Neural crest cell (in vitro differentiated cells): Measurements from ENCODE around the gene CD300H. TPM values are rescaled to one million over a fixed set of nuclear protein-coding genes. Genes with fewer than 3 reads are reported as not detected.

ENCODE experiments used
- DNase-seq: peaks from one replicate; pipeline ENCODE4 v3.0.0; 2021; ENCODE audit warnings: low read depth, mixed read lengths, low spot score
- H3K27ac Mint-ChIP-seq: one replicate; pipeline ENCODE4 v1.8.0; 2021; ENCODE audit warnings: mild to moderate bottlenecking, mixed read lengths; ENCODE audit not compliant: unreplicated experiment
- H3K27me3 Mint-ChIP-seq: 2 replicates; pipeline ENCODE4 v1.8.0; 2021; ENCODE audit warnings: low read depth, mild to moderate bottlenecking, mixed read lengths
- H3K36me3 Mint-ChIP-seq: 2 replicates; pipeline ENCODE4 v1.8.0; 2021; ENCODE audit warnings: low read depth, mild to moderate bottlenecking, mixed read lengths
- H3K4me1 Mint-ChIP-seq: 2 replicates; pipeline ENCODE4 v1.8.0; 2021; ENCODE audit warnings: mixed read lengths
- H3K4me3 Mint-ChIP-seq: one replicate; pipeline ENCODE4 v1.8.0; 2021; ENCODE audit warnings: mild to moderate bottlenecking, mixed read lengths
- H3K9me3 Mint-ChIP-seq: 2 replicates; pipeline ENCODE4 v1.8.0; 2021; ENCODE audit warnings: mixed read lengths
- CTCF ChIP-seq: fragments of 200-600 bp; sonication (generic); conservative IDR thresholded peaks from 2 replicates; pipeline ENCODE4 v1.5.0; 2021; ENCODE audit warnings: antibody characterized with exemption, mild to moderate bottlenecking
- total RNA-seq: library from RNA; stranded (reverse); gene quantifications from 2 replicates; pipeline ENCODE4 v1.2.1, GENCODE V29; 2021

Gene CD300H
- total RNA-seq, 1 donor from 2014 or later: not detected

GRCh38 chr17:74573169-74573568, 5.9 kb upstream of the CD300H start:
- no peak overlapping the region for H3K27ac Mint-ChIP-seq
- no peak for TF ChIP-seq CTCF
- H3K4me1 Mint-ChIP-seq: peaks cover 5% of the 10 kb centered on the region
- H3K9me3 Mint-ChIP-seq: peaks cover 8% of the 10 kb centered on the region
- peaks cover 59% of the 10 kb centered on the region for H3K27me3 Mint-ChIP-seq
- no peaks in the 10 kb centered on the region for H3K36me3 Mint-ChIP-seq
- DNase-seq: no peak
- no peak overlapping the region for H3K4me3 Mint-ChIP-seq

GRCh38 chr17:74571621-74572270, 4.4 kb upstream of the CD300H start:
- Mint-ChIP-seq H3K4me3 (no peak overlapping the region), H3K27me3 (peaks cover 61% of the 10 kb centered on the region), H3K9me3 (peaks cover 8% of the 10 kb centered on the region), H3K27ac (no peak overlapping the region), H3K4me1 (peaks cover 5% of the 10 kb centered on the region), H3K36me3 (no peaks in the 10 kb centered on the region)
- no peak for DNase-seq
- TF ChIP-seq CTCF: no peak

- no peak for TF ChIP-seq CTCF
- H3K9me3 Mint-ChIP-seq: peaks cover 3% of the 10 kb centered on the region
- H3K27ac Mint-ChIP-seq: no peak overlapping the region
- peaks cover 58% of the 10 kb centered on the region for H3K27me3 Mint-ChIP-seq
- no peak overlapping the region for H3K4me3 Mint-ChIP-seq
- no peaks in the 10 kb centered on the region for H3K4me1 Mint-ChIP-seq
- no peak for DNase-seq
- H3K36me3 Mint-ChIP-seq: no peaks in the 10 kb centered on the region
Observed at GRCh38 chr17:74569020-74570003, 2.0 kb upstream of the CD300H start.

GRCh38 chr17:74568106-74568873, 981 bp upstream of the CD300H start:
- no peaks in the 10 kb centered on the region for H3K4me1 Mint-ChIP-seq
- H3K9me3 Mint-ChIP-seq: peaks cover 3% of the 10 kb centered on the region
- TF ChIP-seq CTCF: no peak
- no peaks in the 10 kb centered on the region for H3K36me3 Mint-ChIP-seq
- H3K27ac Mint-ChIP-seq: peak overlapping the region; percentile 32
- no peak overlapping the region for H3K4me3 Mint-ChIP-seq
- H3K27me3 Mint-ChIP-seq: peaks cover 60% of the 10 kb centered on the region
- DNase-seq: no peak

- Mint-ChIP-seq H3K27me3 (peaks cover 52% of the 10 kb centered on the region), H3K4me3 (no peak overlapping the region), H3K4me1 (no peaks in the 10 kb centered on the region), H3K36me3 (no peaks in the 10 kb centered on the region), H3K9me3 (peaks cover 3% of the 10 kb centered on the region), H3K27ac (no peak overlapping the region)
- TF ChIP-seq CTCF: peak; percentile 66
- DNase-seq: peak; percentile 43
Observed at GRCh38 chr17:74566132-74566753, 1.1 kb downstream of the CD300H start.
